ENCODE results near the gene ENPP7. TPM values are rescaled to one million over a fixed set of nuclear protein-coding genes. Genes with fewer than 3 reads are reported as not detected.
"Not testable (repeated sequence)": the region's sequence is repeated elsewhere in the genome, so short reads cannot be mapped to it uniquely, and the experiment has no call there.

ENPP7 gene
- total RNA-seq, 8 experiments from 2014 or later: 0.11 to 0.73 (median 0.22) TPM; not detected in 3

- 0 to 66% (median 20%) methylated on average over 1 to 3 of the region's 3 CpGs; no CpG with 5 or more reads in 2 of the 10 experiments for WGBS, 10 experiments
- H3K27ac ChIP-seq: no peak overlapping the region
- in situ Hi-C loops (cut with MboI; ENCODE audit: low pct_unique_long_range_greater_than_20kb in 2 of 9, low sequenced_read_pairs in 9 of 9, unreplicated experiment in 9 of 9): no loop called here
- peak in 2 of 8 experiments; percentile 2 to 26 for ATAC-seq (replicated peaks in 6 of 8)
- no peak overlapping the region for H3K4me3 ChIP-seq
- peaks cover 23 to 27% of the 10 kb centered on the region in 2 donors for H3K4me1 ChIP-seq (replicated peaks in 1 of 2)
Observed at GRCh38 chr17:79749156-79749815, 18.5 kb downstream of the ENPP7 start.

DNA sequence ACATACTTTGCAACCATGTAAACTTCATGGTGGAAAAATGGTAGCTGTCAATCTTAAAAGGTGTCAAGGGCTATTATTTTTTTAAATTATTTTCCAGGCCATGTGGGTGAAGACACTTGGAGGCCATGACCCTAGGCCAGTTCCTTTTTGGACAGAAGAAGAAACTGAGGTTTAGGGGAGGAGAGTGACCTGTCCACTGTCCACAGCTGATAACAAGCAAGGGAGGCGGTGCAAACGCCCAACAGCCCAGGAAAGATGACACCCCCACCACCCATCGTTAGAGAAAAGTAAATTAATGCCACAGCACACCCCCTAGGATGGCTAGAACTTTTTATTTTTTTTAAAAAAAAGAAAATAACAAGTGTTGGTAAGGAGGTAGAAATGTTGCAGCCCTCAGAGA lies 19.2 kb downstream of the ENPP7 start:
- Histone ChIP-seq H3K4me1 (replicated peaks in 1 of 2) (peaks cover 28 to 34% of the 10 kb centered on the region in 2 donors), H3K4me3 (no peak overlapping the region), H3K27ac (no peak overlapping the region)
- no peak for ATAC-seq (replicated peaks in 6 of 8)
- 0 to 70% (median 40%) methylated on average over 1 to 3 of the region's 3 CpGs; no CpG with 5 or more reads in 1 of the 10 experiments for WGBS, 10 experiments
- in situ Hi-C loops (cut with MboI; ENCODE audit: low pct_unique_long_range_greater_than_20kb in 2 of 9, low sequenced_read_pairs in 9 of 9, unreplicated experiment in 9 of 9): no loop called here

- peak in 2 of 8 experiments; percentile 34 to 59 for ATAC-seq (replicated peaks in 6 of 8)
- 28 to 100% (median 73%) methylated on average over 2 to 12 of the region's 13 CpGs for WGBS, 10 experiments
- in situ Hi-C loops (cut with MboI; ENCODE audit: low pct_unique_long_range_greater_than_20kb in 2 of 9, low sequenced_read_pairs in 9 of 9, unreplicated experiment in 9 of 9): no loop called here
- Histone ChIP-seq H3K4me3 (no peak overlapping the region), H3K27ac (no peak overlapping the region), H3K4me1 (replicated peaks in 1 of 2) (peaks cover 28 to 34% of the 10 kb centered on the region in 2 donors)
Observed at GRCh38 chr17:79750650-79751545, 20.2 kb downstream of the ENPP7 start.

DNA sequence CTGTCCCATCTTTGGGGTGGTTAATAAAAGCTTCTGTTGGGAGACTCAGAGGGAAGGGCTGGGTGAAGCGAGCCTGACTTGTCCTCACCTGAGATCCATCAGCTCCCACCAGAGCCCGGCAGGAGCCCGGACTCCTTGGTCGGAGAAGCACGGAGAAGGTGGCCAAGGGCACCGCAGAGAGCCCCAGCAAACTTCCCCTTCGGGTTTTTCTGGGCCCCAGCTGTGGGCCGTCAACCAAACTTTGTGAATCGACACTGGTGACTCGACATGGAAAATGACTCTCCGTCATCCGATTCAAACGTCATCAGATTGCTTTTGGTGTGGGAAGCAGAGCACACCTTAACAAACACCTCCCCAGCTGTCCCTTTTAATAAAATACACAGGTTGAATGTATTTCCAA lies 21.4 kb downstream of the ENPP7 start:
- in situ Hi-C loops (cut with MboI; ENCODE audit: low pct_unique_long_range_greater_than_20kb in 2 of 9, low sequenced_read_pairs in 9 of 9, unreplicated experiment in 9 of 9): no loop called here
- 51 to 93% (median 78%) methylated on average over 4 to 8 of the region's 13 CpGs; no CpG with 5 or more reads in 5 of the 10 experiments for WGBS, 10 experiments
- H3K4me3 ChIP-seq: no peak overlapping the region
- peaks cover 18 to 24% of the 10 kb centered on the region in 2 donors for H3K4me1 ChIP-seq (replicated peaks in 1 of 2)
- no peak overlapping the region for H3K27ac ChIP-seq
- no peak for ATAC-seq (replicated peaks in 6 of 8)

GRCh38 chr17:79754370-79754769 lies 23.6 kb downstream of the ENPP7 start:
- Histone ChIP-seq H3K4me3 (no peak overlapping the region), H3K4me1 (replicated peaks in 1 of 2) (peaks cover 12% of the 10 kb centered on the region in 2 donors), H3K27ac (no peak overlapping the region)
- peak in 5 of 8 experiments; percentile 70 to 87 (median 82) for ATAC-seq (replicated peaks in 6 of 8)
- 10 to 68% (median 40%) methylated on average over 4 to 12 of the region's 12 CpGs; no CpG with 5 or more reads in 1 of the 10 experiments for WGBS, 10 experiments
- in situ Hi-C loops (cut with MboI; ENCODE audit: low pct_unique_long_range_greater_than_20kb in 2 of 9, low sequenced_read_pairs in 9 of 9, unreplicated experiment in 9 of 9): no loop called here

DNA sequence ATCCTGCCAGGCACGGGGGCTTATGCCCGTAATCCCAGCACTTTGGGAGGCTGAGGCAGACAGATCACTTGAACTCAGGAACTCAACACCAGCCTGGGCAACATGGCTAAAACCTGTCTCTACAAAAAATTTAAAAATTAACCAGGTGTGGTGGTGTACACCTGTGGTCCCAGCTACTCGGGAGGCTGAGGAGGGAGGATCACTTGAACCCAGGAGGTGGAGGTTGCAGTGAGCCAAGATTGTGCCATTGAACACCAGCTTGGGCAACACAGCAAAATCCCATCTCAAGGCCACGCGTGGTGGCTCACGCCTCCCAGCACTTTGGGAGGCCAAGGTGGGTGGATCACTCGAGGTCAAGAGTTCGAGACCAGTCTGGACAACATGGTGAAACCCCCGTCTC lies 24.2 kb downstream of the ENPP7 start:
- not testable (repeated sequence) for ATAC-seq (replicated peaks in 6 of 8)

DNA sequence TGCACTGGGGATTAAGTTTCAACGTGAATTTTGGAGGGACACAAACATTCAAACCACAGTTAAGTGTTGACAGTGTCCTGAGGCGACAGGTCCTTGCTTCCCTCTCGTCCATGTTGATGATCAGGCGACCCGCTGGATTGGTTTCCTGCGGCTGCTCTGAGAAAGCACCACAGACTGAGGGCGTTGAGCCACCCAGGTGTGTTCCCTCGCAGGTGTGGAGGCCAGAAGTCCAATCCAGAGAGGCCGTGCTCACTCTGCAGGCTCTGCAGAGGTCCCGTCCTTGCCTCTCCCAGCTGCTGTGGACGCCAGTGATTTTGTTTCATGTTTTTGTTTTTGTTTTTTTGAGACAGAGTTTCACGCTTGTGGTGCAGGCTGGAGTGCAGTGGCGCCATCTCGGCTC lies 24.8 kb downstream of the ENPP7 start:
- 60 to 96% (median 87%) methylated on average over 2 to 14 of the region's 14 CpGs; no CpG with 5 or more reads in 2 of the 10 experiments for WGBS, 10 experiments
- Histone ChIP-seq H3K4me3 (no peak overlapping the region), H3K27ac (no peak overlapping the region), H3K4me1 (replicated peaks in 1 of 2) (peaks cover 8 to 10% of the 10 kb centered on the region in 2 donors)
- in situ Hi-C loops (cut with MboI; ENCODE audit: low pct_unique_long_range_greater_than_20kb in 2 of 9, low sequenced_read_pairs in 9 of 9, unreplicated experiment in 9 of 9): no loop called here
- no peak for ATAC-seq (replicated peaks in 6 of 8)

More for the DNA sequence above, 24.2 kb downstream of the ENPP7 start:
- H3K4me1 ChIP-seq (replicated peaks in 1 of 2); in situ Hi-C loops (cut with MboI; ENCODE audit: low pct_unique_long_range_greater_than_20kb in 2 of 9, low sequenced_read_pairs in 9 of 9, unreplicated experiment in 9 of 9); H3K4me3 ChIP-seq; H3K27ac ChIP-seq: not testable (repeated sequence)
- 48 to 100% (median 70%) methylated on average over 1 to 8 of the region's 9 CpGs; no CpG with 5 or more reads in 3 of the 10 experiments for WGBS, 10 experiments

DNA sequence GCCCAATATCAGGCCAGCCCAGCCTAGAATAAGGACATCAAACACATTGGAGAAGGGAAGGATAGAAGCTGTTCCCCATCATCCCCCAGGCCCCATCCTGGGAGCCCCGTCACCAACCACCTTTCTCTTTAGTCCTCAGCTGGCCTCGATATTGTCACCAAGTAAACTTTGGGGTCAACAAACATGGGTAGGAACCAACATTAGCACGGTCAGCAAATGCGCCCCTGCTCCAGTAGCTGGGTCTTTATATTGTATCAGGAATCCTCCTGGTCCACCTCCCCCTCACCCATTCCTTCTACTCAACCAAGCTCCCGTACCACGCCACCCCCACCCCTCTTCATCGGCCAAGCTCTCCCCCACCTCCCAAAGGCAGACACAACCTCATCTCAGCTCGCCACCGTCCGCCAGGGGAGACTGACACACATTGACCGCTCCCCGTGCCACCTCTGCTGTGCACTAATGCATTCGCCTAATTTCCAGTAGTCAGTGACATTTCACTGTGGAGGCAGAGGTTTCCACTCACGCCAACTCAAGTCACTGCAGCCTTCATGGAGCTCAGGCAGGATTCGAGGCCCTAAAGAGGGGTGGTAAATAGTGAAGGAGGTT lies 26.5 kb downstream of the ENPP7 start:
- 0 to 100% (median 88%) methylated on average over 1 to 8 of the region's 15 CpGs; no CpG with 5 or more reads in 6 of the 10 experiments for WGBS, 10 experiments
- H3K4me1 ChIP-seq (replicated peaks in 1 of 2): peaks cover 8 to 10% of the 10 kb centered on the region in 2 donors
- in situ Hi-C loops (cut with MboI; ENCODE audit: low pct_unique_long_range_greater_than_20kb in 2 of 9, low sequenced_read_pairs in 9 of 9, unreplicated experiment in 9 of 9): no loop called here
- no peak overlapping the region for H3K4me3 ChIP-seq
- ATAC-seq (replicated peaks in 6 of 8): no peak
- no peak overlapping the region for H3K27ac ChIP-seq

GRCh38 chr17:79758271-79758670 lies 27.5 kb downstream of the ENPP7 start:
- Histone ChIP-seq H3K4me1 (replicated peaks in 1 of 2) (peaks cover 8 to 10% of the 10 kb centered on the region in 2 donors), H3K27ac (no peak overlapping the region), H3K4me3 (no peak overlapping the region)
- in situ Hi-C loops (cut with MboI; ENCODE audit: low pct_unique_long_range_greater_than_20kb in 2 of 9, low sequenced_read_pairs in 9 of 9, unreplicated experiment in 9 of 9): no loop called here
- WGBS, 10 experiments: 66 to 100% (median 93%) methylated on average over 2 to 6 of the region's 6 CpGs; no CpG with 5 or more reads in 2 of the 10 experiments
- no peak for ATAC-seq (replicated peaks in 6 of 8)

DNA sequence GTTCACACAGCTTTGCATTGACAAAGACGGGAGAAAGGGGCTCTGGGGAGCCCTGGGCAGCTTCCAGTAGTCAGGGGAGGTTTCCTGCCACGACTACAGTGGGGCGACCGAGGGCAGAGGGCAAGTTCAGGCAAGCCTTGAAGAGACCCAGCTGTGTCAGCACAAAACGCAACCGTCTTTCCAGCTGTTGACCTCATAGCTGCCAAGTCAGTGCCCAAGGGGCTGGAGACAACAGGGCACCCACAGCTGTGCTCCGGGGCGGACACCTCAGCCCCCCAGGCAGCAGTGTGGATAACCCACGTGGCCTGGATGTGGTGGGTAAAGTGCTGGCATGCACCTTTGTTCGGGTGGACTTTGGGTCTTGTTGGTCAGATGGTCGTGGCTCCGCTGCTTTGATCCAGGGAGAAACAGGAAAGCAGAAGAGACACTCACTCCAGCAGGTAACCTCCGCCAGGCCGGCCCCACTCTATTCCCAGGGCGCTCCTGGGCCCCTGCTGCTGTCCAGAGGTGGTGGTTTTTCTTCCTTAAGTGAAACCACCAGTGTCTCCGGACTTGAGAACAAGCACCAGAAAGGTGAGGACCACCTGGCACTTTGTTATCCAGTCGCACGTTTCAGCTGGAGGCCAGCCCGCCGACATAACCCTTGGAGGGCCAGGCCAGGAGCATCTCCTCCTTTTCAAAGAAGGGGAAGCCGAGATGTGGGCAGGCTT lies 29.6 kb downstream of the ENPP7 start:
- WGBS, 10 experiments: 60 to 100% (median 89%) methylated on average over 1 to 18 of the region's 21 CpGs; no CpG with 5 or more reads in 3 of the 10 experiments
- Histone ChIP-seq H3K27ac (no peak overlapping the region), H3K4me3 (no peak overlapping the region), H3K4me1 (replicated peaks in 1 of 2) (no peaks in the 10 kb centered on the region)
- in situ Hi-C loops (cut with MboI; ENCODE audit: low pct_unique_long_range_greater_than_20kb in 2 of 9, low sequenced_read_pairs in 9 of 9, unreplicated experiment in 9 of 9): no loop called here
- peak in 1 of 8 experiments; percentile 9 for ATAC-seq (replicated peaks in 6 of 8)

DNA sequence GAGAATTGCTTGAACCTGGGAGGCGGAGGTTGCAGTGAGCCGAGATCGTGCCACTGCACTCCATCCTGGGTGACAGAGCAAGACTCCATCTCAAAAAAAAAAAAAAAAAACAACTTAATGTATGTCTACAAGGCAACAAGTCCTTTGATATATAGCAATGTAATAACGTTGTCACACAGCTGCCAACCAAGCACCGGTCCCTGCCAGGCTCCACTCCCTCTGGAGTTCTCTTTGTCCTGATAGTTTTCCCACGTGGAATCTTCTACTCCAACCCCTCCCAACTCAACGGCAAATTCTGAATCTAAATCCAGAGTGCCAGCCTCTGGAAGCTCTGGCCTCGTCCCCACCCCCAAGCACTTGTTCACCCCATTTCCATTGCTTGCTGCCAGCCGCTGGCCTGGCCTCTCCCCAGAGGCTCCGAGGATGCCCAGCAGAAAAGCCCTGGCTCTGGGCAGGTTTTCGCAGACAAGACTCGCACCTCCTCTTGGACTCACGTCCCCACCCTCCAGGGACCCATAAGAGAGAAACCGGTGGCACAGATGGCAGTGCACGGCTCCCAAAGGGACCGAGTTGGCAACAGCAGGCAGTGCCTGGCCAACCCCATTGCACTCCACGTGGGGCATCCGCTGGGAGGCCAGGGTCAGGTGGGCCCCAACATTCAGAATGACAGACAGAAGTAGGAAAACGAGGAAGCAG lies 31.3 kb downstream of the ENPP7 start:
- WGBS, 10 experiments: 0 to 100% (median 54%) methylated on average over 1 to 7 of the region's 19 CpGs; no CpG with 5 or more reads in 4 of the 10 experiments
- in situ Hi-C loops (cut with MboI; ENCODE audit: low pct_unique_long_range_greater_than_20kb in 2 of 9, low sequenced_read_pairs in 9 of 9, unreplicated experiment in 9 of 9): no loop called here
- H3K27ac ChIP-seq: no peak overlapping the region
- H3K4me3 ChIP-seq: no peak overlapping the region
- peak in 1 of 8 experiments; percentile 14 for ATAC-seq (replicated peaks in 6 of 8)
- no peaks in the 10 kb centered on the region for H3K4me1 ChIP-seq (replicated peaks in 1 of 2)

DNA sequence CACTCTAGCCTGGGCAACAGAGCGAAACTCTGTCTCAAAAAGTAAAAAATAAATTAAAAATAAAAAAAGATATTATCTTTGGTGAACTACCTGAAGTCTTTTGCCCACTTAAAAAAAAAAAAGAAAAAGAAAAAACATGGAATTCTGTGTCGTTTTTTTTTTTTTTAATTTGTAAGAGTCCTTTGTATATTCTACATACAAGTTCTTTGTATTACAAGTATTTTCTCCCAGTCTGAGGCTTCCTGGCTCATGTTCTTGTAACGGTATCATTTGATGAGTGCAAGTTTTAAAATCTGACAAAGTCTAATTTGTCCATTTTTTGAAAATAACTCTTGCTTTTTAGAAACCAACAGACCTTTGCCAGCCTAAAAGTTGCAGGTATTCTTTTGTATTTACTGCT lies 35.0 kb downstream of the ENPP7 start:
- Histone ChIP-seq H3K4me3 (no peak overlapping the region), H3K4me1 (replicated peaks in 1 of 2) (no peaks in the 10 kb centered on the region), H3K27ac (no peak overlapping the region)
- no peak for ATAC-seq (replicated peaks in 6 of 8)
- in situ Hi-C loops (cut with MboI; ENCODE audit: low pct_unique_long_range_greater_than_20kb in 2 of 9, low sequenced_read_pairs in 9 of 9, unreplicated experiment in 9 of 9): no loop called here
- 28 to 95% (median 78%) methylated on average over 2 to 3 of the region's 3 CpGs for WGBS, 10 experiments

All from motor neuron (in vitro differentiated cells).